ENCODE measurements around the gene MYBPHL. TPM values are rescaled to one million over a fixed set of nuclear protein-coding genes. Genes with fewer than 3 reads are reported as not detected.

The MYBPHL gene
- polyA plus RNA-seq, 1 of the 3 experiments (the other 2 are of a cell fraction) = 0.07 TPM

DNA sequence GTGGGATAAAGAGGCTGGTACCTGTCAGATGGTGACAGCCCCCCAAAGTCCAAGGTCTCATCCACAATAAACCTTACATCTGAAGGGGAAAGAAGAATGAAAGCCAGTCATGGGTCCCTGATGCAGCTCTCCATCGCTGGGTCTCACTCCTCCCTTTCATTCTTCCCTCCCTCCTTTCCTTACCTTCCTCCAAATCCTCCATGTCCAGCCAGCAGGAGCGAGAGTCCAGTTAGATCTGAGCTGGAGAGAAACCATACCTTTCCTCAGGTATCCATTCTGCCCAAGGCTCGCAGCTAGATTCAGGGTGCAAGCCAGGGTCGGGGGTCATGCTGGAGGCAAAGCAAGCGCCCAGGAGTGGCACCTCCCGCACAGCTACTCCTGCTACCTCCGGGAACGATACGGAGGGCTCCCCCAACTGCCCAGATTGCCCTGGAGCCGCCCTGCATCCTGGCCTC, 24.3 kb downstream of the MYBPHL start:
- no peak for DNase-seq
- Histone ChIP-seq H3K4me3 (ENCODE audit: low read depth in 2 of 2, low read length in 1 of 2) (peak overlapping the region; percentile 69 to 84), H2AFZ (ENCODE audit: low read depth) (peak overlapping the region; percentile 86), H3K36me3 (replicated peaks in 1 of 2; ENCODE audit: control insufficient read depth in 1 of 2, insufficient read depth in 2 of 2, low read length in 1 of 2) (no peaks in the 10 kb centered on the region), H3K27ac (ENCODE audit: low read depth in 2 of 2, low read length in 1 of 2) (peak overlapping the region; percentile 45 to 73; a peak in 3 of 4 replicates), H3K9me2 (no peaks in the 10 kb centered on the region), H3K9me3 (no peaks in the 10 kb centered on the region), H3F3A (replicated peaks; ENCODE audit: insufficient read depth) (peaks cover 11% of the 10 kb centered on the region), H3K79me2 (ENCODE audit: insufficient read depth) (peaks cover 26% of the 10 kb centered on the region; the same call in 1 of the 2 replicates), H3K4me1 (ENCODE audit: control insufficient read depth in 1 of 2, insufficient read depth in 2 of 2, low read depth in 1 of 2, low read length in 1 of 2) (peaks cover 0 to 22% of the 10 kb centered on the region in 2 experiments; a peak in 1 of 4 replicates), H3K9ac (peak overlapping the region; percentile 68), H3K27me3 (ENCODE audit: insufficient read depth) (no peaks in the 10 kb centered on the region), H4K20me1 (ENCODE audit: insufficient read depth) (no peaks in the 10 kb centered on the region), H3K4me2 (peak overlapping the region; percentile 82)
- POLR2A ChIA-PET = interaction anchor here (0.6 to 1.5 kb wide), 8 partner anchors 29 to 266 kb away, joined by 3 to 9 read pairs (median 5); partner anchors contain the start of genes CELSR2, GNAI3 and SORT1
- WGBS (ENCODE audit: low lambda C conversion rate) = 1% methylated on average over 9 of the region's 10 CpGs
- TF ChIP-seq, protein P1, sequence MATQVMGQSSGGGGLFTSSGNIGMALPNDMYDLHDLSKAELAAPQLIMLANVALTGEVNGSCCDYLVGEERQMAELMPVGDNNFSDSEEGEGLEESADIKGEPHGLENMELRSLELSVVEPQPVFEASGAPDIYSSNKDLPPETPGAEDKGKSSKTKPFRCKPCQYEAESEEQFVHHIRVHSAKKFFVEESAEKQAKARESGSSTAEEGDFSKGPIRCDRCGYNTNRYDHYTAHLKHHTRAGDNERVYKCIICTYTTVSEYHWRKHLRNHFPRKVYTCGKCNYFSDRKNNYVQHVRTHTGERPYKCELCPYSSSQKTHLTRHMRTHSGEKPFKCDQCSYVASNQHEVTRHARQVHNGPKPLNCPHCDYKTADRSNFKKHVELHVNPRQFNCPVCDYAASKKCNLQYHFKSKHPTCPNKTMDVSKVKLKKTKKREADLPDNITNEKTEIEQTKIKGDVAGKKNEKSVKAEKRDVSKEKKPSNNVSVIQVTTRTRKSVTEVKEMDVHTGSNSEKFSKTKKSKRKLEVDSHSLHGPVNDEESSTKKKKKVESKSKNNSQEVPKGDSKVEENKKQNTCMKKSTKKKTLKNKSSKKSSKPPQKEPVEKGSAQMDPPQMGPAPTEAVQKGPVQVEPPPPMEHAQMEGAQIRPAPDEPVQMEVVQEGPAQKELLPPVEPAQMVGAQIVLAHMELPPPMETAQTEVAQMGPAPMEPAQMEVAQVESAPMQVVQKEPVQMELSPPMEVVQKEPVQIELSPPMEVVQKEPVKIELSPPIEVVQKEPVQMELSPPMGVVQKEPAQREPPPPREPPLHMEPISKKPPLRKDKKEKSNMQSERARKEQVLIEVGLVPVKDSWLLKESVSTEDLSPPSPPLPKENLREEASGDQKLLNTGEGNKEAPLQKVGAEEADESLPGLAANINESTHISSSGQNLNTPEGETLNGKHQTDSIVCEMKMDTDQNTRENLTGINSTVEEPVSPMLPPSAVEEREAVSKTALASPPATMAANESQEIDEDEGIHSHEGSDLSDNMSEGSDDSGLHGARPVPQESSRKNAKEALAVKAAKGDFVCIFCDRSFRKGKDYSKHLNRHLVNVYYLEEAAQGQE (IDR thresholded peaks at IDR 0.05; ENCODE audit: low read depth, low read length) = no peak
- TF ChIP-seq, protein P2, sequence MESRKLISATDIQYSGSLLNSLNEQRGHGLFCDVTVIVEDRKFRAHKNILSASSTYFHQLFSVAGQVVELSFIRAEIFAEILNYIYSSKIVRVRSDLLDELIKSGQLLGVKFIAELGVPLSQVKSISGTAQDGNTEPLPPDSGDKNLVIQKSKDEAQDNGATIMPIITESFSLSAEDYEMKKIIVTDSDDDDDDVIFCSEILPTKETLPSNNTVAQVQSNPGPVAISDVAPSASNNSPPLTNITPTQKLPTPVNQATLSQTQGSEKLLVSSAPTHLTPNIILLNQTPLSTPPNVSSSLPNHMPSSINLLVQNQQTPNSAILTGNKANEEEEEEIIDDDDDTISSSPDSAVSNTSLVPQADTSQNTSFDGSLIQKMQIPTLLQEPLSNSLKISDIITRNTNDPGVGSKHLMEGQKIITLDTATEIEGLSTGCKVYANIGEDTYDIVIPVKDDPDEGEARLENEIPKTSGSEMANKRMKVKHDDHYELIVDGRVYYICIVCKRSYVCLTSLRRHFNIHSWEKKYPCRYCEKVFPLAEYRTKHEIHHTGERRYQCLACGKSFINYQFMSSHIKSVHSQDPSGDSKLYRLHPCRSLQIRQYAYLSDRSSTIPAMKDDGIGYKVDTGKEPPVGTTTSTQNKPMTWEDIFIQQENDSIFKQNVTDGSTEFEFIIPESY (IDR thresholded peaks at IDR 0.05; ENCODE audit: borderline replicate concordance, low read depth) = no peak
- TF ChIP-seq CHD2 (IDR thresholded peaks at IDR 0.05; ENCODE audit: low read length, partially characterized antibody) (no peak), JUND (IDR thresholded peaks at IDR 0.05) (no peak), TCF12 (IDR thresholded peaks at IDR 0.05) (no peak), RXRA (IDR thresholded peaks at IDR 0.05; ENCODE audit: borderline replicate concordance, low read depth) (no peak), TEAD4 (IDR thresholded peaks at IDR 0.05; ENCODE audit: borderline replicate concordance, insufficient read depth) (no peak), EP300 (IDR thresholded peaks at IDR 0.05; ENCODE audit: borderline replicate concordance in 1 of 2, low read depth in 1 of 2, low read length in 1 of 2) (no peak), SIN3A (IDR thresholded peaks at IDR 0.05; ENCODE audit: borderline replicate concordance, low read depth, low read length) (no peak)
- TF ChIP-seq, protein P3, sequence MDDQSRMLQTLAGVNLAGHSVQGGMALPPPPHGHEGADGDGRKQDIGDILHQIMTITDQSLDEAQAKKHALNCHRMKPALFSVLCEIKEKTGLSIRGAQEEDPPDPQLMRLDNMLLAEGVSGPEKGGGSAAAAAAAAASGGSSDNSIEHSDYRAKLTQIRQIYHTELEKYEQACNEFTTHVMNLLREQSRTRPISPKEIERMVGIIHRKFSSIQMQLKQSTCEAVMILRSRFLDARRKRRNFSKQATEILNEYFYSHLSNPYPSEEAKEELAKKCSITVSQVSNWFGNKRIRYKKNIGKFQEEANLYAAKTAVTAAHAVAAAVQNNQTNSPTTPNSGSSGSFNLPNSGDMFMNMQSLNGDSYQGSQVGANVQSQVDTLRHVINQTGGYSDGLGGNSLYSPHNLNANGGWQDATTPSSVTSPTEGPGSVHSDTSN (IDR thresholded peaks at IDR 0.05) = no peak
- TF ChIP-seq, protein P4, sequence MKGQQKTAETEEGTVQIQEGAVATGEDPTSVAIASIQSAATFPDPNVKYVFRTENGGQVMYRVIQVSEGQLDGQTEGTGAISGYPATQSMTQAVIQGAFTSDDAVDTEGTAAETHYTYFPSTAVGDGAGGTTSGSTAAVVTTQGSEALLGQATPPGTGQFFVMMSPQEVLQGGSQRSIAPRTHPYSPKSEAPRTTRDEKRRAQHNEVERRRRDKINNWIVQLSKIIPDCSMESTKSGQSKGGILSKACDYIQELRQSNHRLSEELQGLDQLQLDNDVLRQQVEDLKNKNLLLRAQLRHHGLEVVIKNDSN (IDR thresholded peaks at IDR 0.05; ENCODE audit: borderline replicate concordance, low read depth) = no peak
- TF ChIP-seq, protein P5, sequence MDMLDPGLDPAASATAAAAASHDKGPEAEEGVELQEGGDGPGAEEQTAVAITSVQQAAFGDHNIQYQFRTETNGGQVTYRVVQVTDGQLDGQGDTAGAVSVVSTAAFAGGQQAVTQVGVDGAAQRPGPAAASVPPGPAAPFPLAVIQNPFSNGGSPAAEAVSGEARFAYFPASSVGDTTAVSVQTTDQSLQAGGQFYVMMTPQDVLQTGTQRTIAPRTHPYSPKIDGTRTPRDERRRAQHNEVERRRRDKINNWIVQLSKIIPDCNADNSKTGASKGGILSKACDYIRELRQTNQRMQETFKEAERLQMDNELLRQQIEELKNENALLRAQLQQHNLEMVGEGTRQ (IDR thresholded peaks at IDR 0.05; ENCODE audit: borderline replicate concordance, low read depth, low read length) = no peak
- CTCF ChIA-PET = interaction anchor here (1.1 to 8.7 kb wide), 6 partner anchors 19 to 250 kb away, joined by 3 to 252 read pairs (median 6); partner anchors contain the start of genes CELSR2 and SORT1
